SK-N-SH treated with all-trans-retinoic acid at 6 μM for 48 hours (cell line): ENCODE data around the gene PTPRJ.

Source experiments
- ATAC-seq: fragments of 200-7000 bp; cut with Tn5 transposase; 3 replicates; pipeline ENCODE4 v1.9.1; 2020; ENCODE audit warnings: mild to moderate bottlenecking, moderate library complexity
- ARNTL ChIP-seq: fragments of 450-650 bp; formaldehyde crosslinking; IDR thresholded peaks from 2 replicates; pipeline ENCODE4 v1.5.0; 2020; ENCODE audit warnings: low read depth, mild to moderate bottlenecking, moderate library complexity, borderline replicate concordance
- BACH2 ChIP-seq: fragments of 250-450 bp; sonication (Bioruptor Pico); IDR thresholded peaks from 2 replicates; pipeline ENCODE4 v1.9.0; 2021; ENCODE audit warnings: mild to moderate bottlenecking, borderline replicate concordance
- CSDC2 ChIP-seq: fragments of 250-450 bp; sonication (Bioruptor Pico); IDR thresholded peaks from 2 replicates; pipeline ENCODE4 v1.5.0; 2020; ENCODE audit warnings: mild to moderate bottlenecking, moderate library complexity
- ESRRG ChIP-seq: fragments of 250-450 bp; sonication (Bioruptor Pico); IDR thresholded peaks from 2 replicates; pipeline ENCODE4 v1.6.1; 2021; ENCODE audit warnings: mild to moderate bottlenecking
- GLIS3 ChIP-seq: fragments of 250-450 bp; sonication (Bioruptor Pico); IDR thresholded peaks from 2 replicates; pipeline ENCODE4 v1.5.0; 2020; ENCODE audit warnings: mild to moderate bottlenecking, moderate library complexity
- OSR1 ChIP-seq: fragments of 250-450 bp; sonication (Bioruptor Pico); IDR thresholded peaks from 2 replicates; pipeline ENCODE4 v1.8.0; 2022; ENCODE audit warnings: moderate library complexity, mild to moderate bottlenecking, inconsistent platforms
- PPARA ChIP-seq: fragments of 250-450 bp; sonication (Bioruptor Pico); IDR thresholded peaks from 2 replicates; pipeline ENCODE4 v1.5.0; 2020; ENCODE audit warnings: mild to moderate bottlenecking, borderline replicate concordance
- RARB ChIP-seq: fragments of 250-450 bp; sonication (Bioruptor Pico); IDR thresholded peaks from 2 replicates; pipeline ENCODE4 v1.8.0; 2021; ENCODE audit warnings: mild to moderate bottlenecking, moderate library complexity
- SNAI2 ChIP-seq: fragments of 250-450 bp; sonication (Bioruptor Pico); IDR thresholded peaks from 2 replicates; pipeline ENCODE4 v1.5.0; 2020; ENCODE audit warnings: mild to moderate bottlenecking, moderate library complexity
- TCF4 ChIP-seq: fragments of 250-450 bp; sonication (Bioruptor Pico); IDR thresholded peaks from 2 replicates; pipeline ENCODE4 v1.8.0; 2021; ENCODE audit warnings: mild to moderate bottlenecking, moderate library complexity, borderline replicate concordance
- TOX ChIP-seq: fragments of 250-450 bp; sonication (Bioruptor Pico); IDR thresholded peaks from 2 replicates; pipeline ENCODE4 v1.8.0; 2021; ENCODE audit warnings: mild to moderate bottlenecking, moderate library complexity, borderline replicate concordance
- ZC3H10 ChIP-seq: fragments of 250-450 bp; sonication (Bioruptor Pico); IDR thresholded peaks from 2 replicates; pipeline ENCODE4 v1.5.1; 2021; ENCODE audit warnings: mild to moderate bottlenecking, moderate library complexity
- ZFP3 ChIP-seq: fragments of 250-450 bp; sonication (Bioruptor Pico); IDR thresholded peaks from 2 replicates; pipeline ENCODE4 v1.5.0; 2020; ENCODE audit warnings: mild to moderate bottlenecking, moderate library complexity
- ZFP30 ChIP-seq: fragments of 450-650 bp; formaldehyde crosslinking; IDR thresholded peaks from 2 replicates; pipeline ENCODE4 v1.5.0; 2022; ENCODE audit warnings: mild to moderate bottlenecking, moderate library complexity
- ZNF565 ChIP-seq: fragments of 450-650 bp; formaldehyde crosslinking; conservative IDR thresholded peaks from 2 replicates; pipeline ENCODE4 v1.5.0; 2020; ENCODE audit warnings: low read depth, mild to moderate bottlenecking, moderate library complexity
- ZNF70 ChIP-seq: fragments of 450-650 bp; formaldehyde crosslinking; IDR thresholded peaks from 2 replicates; pipeline ENCODE4 v1.5.0; 2020; ENCODE audit warnings: mild to moderate bottlenecking, moderate library complexity
- ZNF8 ChIP-seq: fragments of 450-650 bp; formaldehyde crosslinking; IDR thresholded peaks from 2 replicates; pipeline ENCODE4 v1.5.0; 2020; ENCODE audit warnings: mild to moderate bottlenecking, moderate library complexity
- TF ChIP-seq, protein P1 (sequence below): fragments of 250-450 bp; sonication (Bioruptor Pico); IDR thresholded peaks from 2 replicates; pipeline ENCODE4 v1.5.1; 2021; ENCODE audit warnings: mild to moderate bottlenecking, moderate library complexity
- TF ChIP-seq, protein P2 (sequence below): fragments of 250-450 bp; sonication (Bioruptor Pico); IDR thresholded peaks from 2 replicates; pipeline ENCODE4 v1.5.0; 2020; ENCODE audit warnings: mild to moderate bottlenecking, moderate library complexity
- TF ChIP-seq, protein P3 (sequence below): fragments of 250-450 bp; sonication (Bioruptor Pico); IDR thresholded peaks from 2 replicates; pipeline ENCODE4 v1.8.0; 2021; ENCODE audit warnings: low read depth, mild to moderate bottlenecking, moderate library complexity, borderline replicate concordance
- TF ChIP-seq, protein P4 (sequence below): fragments of 250-450 bp; sonication (Bioruptor Pico); IDR thresholded peaks from 2 replicates; pipeline ENCODE4 v1.5.1; 2020; ENCODE audit warnings: low read depth, mild to moderate bottlenecking, moderate library complexity

Gene PTPRJ

DNA sequence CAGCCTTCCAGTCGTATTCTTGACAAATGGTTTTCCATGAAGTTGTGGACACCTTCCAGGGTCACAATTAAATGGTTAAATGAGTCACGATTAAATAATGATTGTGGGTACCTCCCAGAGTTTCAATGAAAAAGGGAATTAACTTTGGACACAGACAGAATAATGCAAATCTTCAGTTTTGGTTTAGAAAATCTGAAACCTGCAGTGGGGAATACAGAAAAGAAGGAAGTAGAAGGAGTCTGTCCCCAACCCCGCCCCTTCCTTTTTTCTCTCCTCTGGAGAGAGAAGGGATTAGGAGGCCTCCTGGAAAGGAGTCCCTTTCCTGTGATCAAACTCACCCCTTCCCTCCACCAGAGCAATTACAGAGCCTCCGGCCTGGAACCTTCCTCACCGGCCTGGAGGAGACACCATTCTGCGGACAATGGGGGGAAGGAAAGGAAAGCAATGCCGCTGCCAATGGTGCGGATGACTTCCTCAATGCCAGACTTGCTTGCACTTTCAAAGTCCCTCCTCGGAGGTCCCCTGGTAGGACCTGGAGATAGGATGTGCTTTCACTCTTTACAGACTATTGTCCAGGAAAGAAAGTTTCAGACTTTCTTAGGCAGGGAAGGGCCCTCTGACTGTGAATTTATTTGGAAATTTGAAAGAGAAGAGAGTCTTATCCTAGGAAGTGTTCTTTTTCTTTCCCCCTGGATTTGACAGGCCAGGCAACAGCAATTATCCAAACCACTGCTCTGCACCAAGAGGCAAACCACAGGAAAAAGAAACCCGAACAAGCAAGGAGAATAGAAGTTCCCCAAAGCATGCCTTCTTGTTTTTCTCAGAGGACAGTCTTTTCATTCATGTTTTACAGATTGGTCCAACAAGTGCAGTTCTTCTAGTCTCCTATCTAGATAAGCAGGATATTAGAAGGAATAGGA, 86.8 kb downstream of the PTPRJ start (continued):
- TF ChIP-seq GLIS3 (CRISPR knock-in tag) (no peak), ZNF565 (CRISPR knock-in tag) (no peak)
- TF ChIP-seq, protein P1, sequence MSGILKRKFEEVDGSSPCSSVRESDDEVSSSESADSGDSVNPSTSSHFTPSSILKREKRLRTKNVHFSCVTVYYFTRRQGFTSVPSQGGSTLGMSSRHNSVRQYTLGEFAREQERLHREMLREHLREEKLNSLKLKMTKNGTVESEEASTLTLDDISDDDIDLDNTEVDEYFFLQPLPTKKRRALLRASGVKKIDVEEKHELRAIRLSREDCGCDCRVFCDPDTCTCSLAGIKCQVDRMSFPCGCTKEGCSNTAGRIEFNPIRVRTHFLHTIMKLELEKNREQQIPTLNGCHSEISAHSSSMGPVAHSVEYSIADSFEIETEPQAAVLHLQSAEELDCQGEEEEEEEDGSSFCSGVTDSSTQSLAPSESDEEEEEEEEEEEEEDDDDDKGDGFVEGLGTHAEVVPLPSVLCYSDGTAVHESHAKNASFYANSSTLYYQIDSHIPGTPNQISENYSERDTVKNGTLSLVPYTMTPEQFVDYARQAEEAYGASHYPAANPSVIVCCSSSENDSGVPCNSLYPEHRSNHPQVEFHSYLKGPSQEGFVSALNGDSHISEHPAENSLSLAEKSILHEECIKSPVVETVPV (CRISPR knock-in tag): no peak

DNA sequence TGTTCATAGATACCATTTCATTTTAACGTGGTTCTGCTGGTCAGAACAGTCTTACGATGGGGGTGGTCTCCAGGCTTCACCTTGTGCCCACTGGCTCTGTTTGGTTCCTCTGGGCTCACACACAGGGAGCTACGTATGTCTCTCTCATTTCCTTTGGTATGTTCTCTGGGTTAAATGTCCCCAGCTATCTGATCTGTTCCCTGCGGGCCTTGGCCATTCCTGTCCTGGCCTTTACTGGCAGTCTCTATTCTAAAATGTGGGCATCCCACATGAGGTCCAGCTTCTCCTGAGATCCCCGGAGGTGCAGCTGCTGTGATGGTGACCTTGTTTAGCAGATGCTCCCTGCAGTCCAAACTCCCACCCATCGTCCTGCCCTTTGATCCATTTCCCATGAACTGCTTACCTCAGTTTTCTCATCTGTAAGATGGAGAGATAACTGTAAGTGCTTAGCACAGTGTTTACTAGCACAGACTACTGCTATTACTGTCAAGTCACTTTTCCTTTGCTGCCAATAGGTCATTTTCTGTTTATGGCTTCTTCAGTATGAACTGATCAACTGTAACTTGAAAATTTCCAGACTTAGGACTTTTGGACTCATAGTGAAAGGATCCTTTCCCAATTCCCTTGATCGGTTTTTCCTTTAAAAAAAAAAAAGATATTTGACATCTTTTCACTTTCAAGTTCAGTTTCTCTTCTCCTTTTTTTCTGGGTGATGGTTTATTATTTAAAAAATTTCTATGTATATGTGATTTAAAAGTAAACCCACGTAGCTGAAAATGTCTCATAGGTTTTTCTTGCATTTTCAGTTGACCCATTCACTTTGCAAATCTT, 92.9 kb downstream of the PTPRJ start:
- no peak for TF ChIP-seq ZNF8
- no peak for TF ChIP-seq BACH2
- no peak for TF ChIP-seq ESRRG (CRISPR knock-in tag)
- no peak for TF ChIP-seq ZNF565 (CRISPR knock-in tag)
- no peak for TF ChIP-seq OSR1 (CRISPR knock-in tag)
- no peak for TF ChIP-seq CSDC2 (CRISPR knock-in tag)
- TF ChIP-seq, protein P2, sequence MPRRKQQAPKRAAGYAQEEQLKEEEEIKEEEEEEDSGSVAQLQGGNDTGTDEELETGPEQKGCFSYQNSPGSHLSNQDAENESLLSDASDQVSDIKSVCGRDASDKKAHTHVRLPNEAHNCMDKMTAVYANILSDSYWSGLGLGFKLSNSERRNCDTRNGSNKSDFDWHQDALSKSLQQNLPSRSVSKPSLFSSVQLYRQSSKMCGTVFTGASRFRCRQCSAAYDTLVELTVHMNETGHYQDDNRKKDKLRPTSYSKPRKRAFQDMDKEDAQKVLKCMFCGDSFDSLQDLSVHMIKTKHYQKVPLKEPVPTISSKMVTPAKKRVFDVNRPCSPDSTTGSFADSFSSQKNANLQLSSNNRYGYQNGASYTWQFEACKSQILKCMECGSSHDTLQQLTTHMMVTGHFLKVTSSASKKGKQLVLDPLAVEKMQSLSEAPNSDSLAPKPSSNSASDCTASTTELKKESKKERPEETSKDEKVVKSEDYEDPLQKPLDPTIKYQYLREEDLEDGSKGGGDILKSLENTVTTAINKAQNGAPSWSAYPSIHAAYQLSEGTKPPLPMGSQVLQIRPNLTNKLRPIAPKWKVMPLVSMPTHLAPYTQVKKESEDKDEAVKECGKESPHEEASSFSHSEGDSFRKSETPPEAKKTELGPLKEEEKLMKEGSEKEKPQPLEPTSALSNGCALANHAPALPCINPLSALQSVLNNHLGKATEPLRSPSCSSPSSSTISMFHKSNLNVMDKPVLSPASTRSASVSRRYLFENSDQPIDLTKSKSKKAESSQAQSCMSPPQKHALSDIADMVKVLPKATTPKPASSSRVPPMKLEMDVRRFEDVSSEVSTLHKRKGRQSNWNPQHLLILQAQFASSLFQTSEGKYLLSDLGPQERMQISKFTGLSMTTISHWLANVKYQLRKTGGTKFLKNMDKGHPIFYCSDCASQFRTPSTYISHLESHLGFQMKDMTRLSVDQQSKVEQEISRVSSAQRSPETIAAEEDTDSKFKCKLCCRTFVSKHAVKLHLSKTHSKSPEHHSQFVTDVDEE (CRISPR knock-in tag): no peak
- TF ChIP-seq PPARA (CRISPR knock-in tag): no peak
- no peak for TF ChIP-seq ARNTL
- no peak for TF ChIP-seq TOX (CRISPR knock-in tag)
- no peak for TF ChIP-seq SNAI2
- no peak for TF ChIP-seq TCF4 (CRISPR knock-in tag)
- TF ChIP-seq ZNF70 (CRISPR knock-in tag): no peak
- TF ChIP-seq RARB (CRISPR knock-in tag): no peak
- TF ChIP-seq, protein P3, sequence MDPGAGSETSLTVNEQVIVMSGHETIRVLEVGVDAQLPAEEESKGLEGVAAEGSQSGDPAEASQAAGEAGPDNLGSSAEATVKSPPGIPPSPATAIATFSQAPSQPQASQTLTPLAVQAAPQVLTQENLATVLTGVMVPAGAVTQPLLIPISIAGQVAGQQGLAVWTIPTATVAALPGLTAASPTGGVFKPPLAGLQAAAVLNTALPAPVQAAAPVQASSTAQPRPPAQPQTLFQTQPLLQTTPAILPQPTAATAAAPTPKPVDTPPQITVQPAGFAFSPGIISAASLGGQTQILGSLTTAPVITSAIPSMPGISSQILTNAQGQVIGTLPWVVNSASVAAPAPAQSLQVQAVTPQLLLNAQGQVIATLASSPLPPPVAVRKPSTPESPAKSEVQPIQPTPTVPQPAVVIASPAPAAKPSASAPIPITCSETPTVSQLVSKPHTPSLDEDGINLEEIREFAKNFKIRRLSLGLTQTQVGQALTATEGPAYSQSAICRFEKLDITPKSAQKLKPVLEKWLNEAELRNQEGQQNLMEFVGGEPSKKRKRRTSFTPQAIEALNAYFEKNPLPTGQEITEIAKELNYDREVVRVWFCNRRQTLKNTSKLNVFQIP (CRISPR knock-in tag): no peak
- no peak for TF ChIP-seq ZC3H10 (CRISPR knock-in tag)
- TF ChIP-seq, protein P4, sequence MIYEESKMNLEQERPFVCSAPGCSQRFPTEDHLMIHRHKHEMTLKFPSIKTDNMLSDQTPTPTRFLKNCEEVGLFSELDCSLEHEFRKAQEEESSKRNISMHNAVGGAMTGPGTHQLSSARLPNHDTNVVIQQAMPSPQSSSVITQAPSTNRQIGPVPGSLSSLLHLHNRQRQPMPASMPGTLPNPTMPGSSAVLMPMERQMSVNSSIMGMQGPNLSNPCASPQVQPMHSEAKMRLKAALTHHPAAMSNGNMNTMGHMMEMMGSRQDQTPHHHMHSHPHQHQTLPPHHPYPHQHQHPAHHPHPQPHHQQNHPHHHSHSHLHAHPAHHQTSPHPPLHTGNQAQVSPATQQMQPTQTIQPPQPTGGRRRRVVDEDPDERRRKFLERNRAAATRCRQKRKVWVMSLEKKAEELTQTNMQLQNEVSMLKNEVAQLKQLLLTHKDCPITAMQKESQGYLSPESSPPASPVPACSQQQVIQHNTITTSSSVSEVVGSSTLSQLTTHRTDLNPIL (CRISPR knock-in tag): no peak
- no peak for TF ChIP-seq ZFP3 (CRISPR knock-in tag)
- TF ChIP-seq ZFP30 (CRISPR knock-in tag): no peak
- TF ChIP-seq, protein P1 (CRISPR knock-in tag): no peak
- TF ChIP-seq, all 23 proteins: peak for 0
- ATAC-seq: no peak
